GM08714 (cell line): Measurements from ENCODE around the gene ACSF3.

Source experiments
- H3K4me3 ChIP-seq: fragments of 200-500 bp; sonication (Bioruptor generic); 2 replicates; pipeline ENCODE4 v1.5.1; 2014; ENCODE audit warnings: mild to moderate bottlenecking, low read length, inconsistent platforms
- ZNF274 ChIP-seq: IDR thresholded peaks from 2 replicates; pipeline ENCODE4 v1.6.1; 2012; ENCODE audit warnings: mild to moderate bottlenecking, low read depth, low read length

Gene ACSF3

DNA sequence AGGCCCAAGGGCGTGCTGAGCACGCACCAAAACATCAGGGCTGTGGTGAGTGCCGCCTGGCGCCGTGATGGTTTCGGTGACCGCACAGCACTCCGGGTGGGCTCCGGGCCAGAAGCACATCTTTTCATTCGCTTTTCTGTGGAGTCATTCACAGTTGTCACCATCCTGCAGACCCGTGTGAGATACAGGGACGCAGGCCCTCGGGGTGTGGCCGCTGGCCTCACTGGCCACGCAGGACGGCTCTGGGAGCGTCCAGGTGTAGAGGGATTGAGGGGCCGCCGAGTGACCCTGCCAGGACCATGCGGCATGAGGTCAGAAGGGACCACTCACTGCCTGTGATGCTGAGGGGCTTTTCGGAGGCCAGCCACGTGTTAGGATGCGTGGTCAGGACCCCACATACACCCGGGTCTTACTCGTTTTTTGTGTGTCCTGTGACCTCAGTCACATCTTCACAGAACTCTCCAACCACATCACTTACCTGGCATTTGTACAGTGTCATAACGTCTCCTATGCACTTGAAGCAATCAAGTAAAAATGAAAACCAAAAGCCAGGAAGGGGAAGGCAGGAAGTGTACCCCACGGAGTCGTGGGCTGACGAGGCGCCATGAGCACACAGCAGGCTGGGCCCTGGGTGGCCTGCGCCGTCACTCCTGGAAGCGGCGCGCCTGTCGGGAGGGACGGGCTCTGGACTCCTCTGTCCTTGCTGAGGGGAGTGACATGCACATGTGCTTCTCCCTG, 7.8 kb downstream of the ACSF3 start:
- H3K4me3 ChIP-seq: no peak overlapping the region
- TF ChIP-seq ZNF274: no peak

GRCh38 chr16:89102041-89102471, 8.4 kb downstream of the ACSF3 start:
- no peak overlapping the region for H3K4me3 ChIP-seq
- no peak for TF ChIP-seq ZNF274

DNA sequence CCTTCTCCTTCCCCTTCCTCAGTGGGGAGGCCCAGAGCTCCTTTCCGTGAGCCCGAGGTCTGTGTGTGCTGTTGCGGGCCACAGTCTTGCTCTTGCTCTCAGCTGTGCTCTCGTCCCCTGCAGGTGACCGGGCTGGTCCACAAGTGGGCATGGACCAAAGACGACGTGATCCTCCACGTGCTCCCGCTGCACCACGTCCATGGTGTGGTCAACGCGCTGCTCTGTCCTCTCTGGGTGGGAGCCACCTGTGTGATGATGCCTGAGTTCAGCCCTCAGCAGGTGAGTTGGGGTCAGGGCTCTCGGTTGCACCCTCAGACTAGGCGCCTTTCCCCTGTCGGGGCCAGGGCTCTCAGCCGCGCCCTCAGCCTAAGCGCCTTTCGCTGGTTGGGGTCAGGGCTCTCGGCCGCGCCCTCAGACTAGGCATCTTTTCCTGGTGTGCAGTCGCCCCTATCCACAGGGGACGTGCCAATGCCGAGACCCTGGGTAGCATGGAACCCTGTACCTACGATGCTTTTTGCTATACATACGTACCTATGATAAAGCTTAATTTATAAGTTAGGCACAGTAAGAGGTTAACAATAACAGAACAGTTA, 8.9 kb downstream of the ACSF3 start:
- no peak for TF ChIP-seq ZNF274
- no peak overlapping the region for H3K4me3 ChIP-seq

GRCh38 chr16:89103156-89103555, 9.5 kb downstream of the ACSF3 start:
- no peak overlapping the region for H3K4me3 ChIP-seq

GRCh38 chr16:89103781-89104180, 10.1 kb downstream of the ACSF3 start:
- H3K4me3 ChIP-seq: no peak overlapping the region
- TF ChIP-seq ZNF274: no peak

More at GRCh38 chr16:89103156-89103555, 9.5 kb downstream of the ACSF3 start:
- no peak for TF ChIP-seq ZNF274

- H3K4me3 ChIP-seq: no peak overlapping the region
Measured at GRCh38 chr16:89104303-89104702, 10.7 kb downstream of the ACSF3 start.

GRCh38 chr16:89104930-89105571, 11.4 kb downstream of the ACSF3 start:
- TF ChIP-seq ZNF274: no peak
- H3K4me3 ChIP-seq: no peak overlapping the region

More at GRCh38 chr16:89104303-89104702, 10.7 kb downstream of the ACSF3 start:
- no peak for TF ChIP-seq ZNF274

GRCh38 chr16:89105599-89106151, 12.0 kb downstream of the ACSF3 start:
- H3K4me3 ChIP-seq: no peak overlapping the region
- TF ChIP-seq ZNF274: no peak

- TF ChIP-seq ZNF274: no peak
- no peak overlapping the region for H3K4me3 ChIP-seq
Measured at GRCh38 chr16:89106533-89107202, 13.0 kb downstream of the ACSF3 start.

DNA sequence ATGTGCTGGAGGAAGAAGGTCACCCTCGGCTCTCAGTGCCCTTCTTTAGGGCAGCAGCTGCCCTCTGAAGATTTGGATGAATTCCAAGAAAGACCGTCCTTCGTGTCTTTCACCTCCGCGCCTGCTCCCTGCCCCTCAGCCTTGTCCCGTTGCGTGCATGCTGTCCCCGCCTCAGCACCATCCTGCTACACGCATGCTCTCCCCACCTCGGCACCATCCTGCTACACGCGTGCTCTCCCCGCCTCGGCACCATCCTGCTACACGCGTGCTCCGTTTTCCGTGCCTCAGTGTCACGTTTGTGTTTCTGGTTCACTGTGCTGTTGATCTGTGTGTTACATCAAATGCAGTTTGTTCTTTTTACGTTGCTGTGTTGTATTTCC, 13.5 kb downstream of the ACSF3 start:
- TF ChIP-seq ZNF274: no peak
- no peak overlapping the region for H3K4me3 ChIP-seq

DNA sequence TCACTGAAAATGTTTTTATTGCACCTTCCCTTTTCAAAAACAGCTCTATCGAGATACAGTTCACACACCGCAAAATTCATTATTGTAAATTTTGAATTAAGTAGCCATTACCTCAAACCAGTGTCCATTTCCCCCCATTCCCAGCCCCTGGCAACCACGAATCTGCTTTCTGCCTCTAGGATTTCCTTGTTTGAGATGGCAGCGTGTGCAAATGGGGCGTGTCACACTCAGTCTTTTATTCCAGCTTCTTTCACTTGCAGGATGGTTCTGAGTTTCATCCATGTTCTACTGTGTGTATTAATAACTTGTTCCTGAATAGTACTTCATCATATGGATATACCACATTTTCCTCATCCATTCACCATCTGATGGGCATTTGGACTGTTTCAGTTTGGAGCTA, 14.8 kb downstream of the ACSF3 start:
- no peak for TF ChIP-seq ZNF274
- H3K4me3 ChIP-seq: no peak overlapping the region

DNA sequence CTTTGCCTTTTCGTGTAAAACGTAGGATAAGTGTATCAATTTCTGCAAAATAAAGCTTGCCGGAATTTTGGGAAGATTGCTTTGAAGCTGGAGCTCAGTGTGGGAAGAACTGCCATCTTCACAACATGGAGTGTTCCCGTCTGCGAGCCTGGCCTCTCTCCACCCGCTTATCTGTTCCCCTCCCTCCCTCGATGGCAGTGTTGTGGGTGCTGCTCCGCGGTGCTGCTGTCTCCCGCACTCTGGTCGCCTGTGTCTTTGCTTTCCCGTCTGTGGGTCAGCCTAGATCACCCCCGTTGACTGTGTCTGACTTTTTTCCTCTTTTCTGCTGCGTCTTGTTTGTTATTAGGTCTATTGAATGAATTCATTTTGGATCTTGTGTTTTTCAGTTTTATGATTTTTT, 17.0 kb downstream of the ACSF3 start:
- H3K4me3 ChIP-seq: no peak overlapping the region
- TF ChIP-seq ZNF274: no peak

DNA sequence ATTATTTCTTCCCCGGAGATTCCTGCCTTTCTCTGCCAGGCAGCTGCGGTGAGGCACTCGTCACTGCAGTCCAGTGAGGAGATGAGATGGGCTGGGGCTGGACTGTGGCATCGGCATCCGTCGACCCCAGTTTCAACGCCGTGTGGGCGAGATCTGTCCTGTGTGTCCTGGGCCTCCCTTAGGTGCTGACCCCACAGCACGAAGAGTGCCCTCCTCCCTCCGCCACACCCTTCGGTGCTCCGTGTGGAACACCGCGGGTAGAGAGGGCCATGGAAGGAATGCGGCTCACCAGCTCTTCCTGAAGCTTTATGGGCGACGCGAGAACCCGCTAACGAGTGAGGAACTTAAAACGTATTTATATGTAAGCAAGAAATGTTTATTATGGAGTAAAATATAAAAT, 17.6 kb downstream of the ACSF3 start:
- TF ChIP-seq ZNF274: no peak
- H3K4me3 ChIP-seq: no peak overlapping the region
